HepG2 (cell line): Measurements from ENCODE around the gene TMEM139. TPM values are rescaled to one million over a fixed set of nuclear protein-coding genes. Genes with fewer than 3 reads are reported as not detected.
A peak's percentile ranks its signal among the peaks of the same experiment; 100 is the strongest.

Source experiments
- ATAC-seq: fragments of 200-7000 bp; cut with Tn5 transposase; 3 replicates; pipeline ENCODE4 v1.9.1; 2020; ENCODE audit warnings: mild to moderate bottlenecking, moderate library complexity
- Bru-seq: library from RNA; stranded (reverse); fragments of 400-500 nt; gene quantifications from one replicate; lab custom pipeline; 2021; lab: Mats Ljungman, UMichigan
- BruChase-seq, 2 experiments: library from RNA; stranded (reverse); fragments of 400-500 nt; gene quantifications; one replicate each; lab custom pipeline; 2021; lab: Mats Ljungman, UMichigan
- BruUV-seq: library from RNA; stranded (reverse); fragments of 400-500 nt; replicated peaks from 2 replicates; lab custom pipeline; 2021; lab: Mats Ljungman, UMichigan
- CTCF ChIA-PET: fragments of 300-600 bp; formaldehyde crosslinking; extraction: SDS; loops from one replicate; lab custom pipeline; 2021; ENCODE audit warnings: low total read pairs, inconsistent platforms, low intra/inter-chr PET ratio; lab: Yijun Ruan, JAX
- POLR2A ChIA-PET: fragments of 350-600 bp; sonication (Branson Sonifier 250); formaldehyde crosslinking; loops from one replicate; lab custom pipeline; 2020; ENCODE audit warnings: antibody characterized with exemption, inconsistent platforms; lab: Yijun Ruan, JAX
- DNase-seq: peaks from one replicate; pipeline ENCODE4 v3.0.0-alpha.2; 2015; ENCODE audit warnings: low spot score
- FAIRE-seq: peaks from 3 replicates; lab custom pipeline; 2011; peaks lifted over from hg19 to GRCh38; lab: Jason Lieb, UNC
- H2AFZ ChIP-seq: one replicate; pipeline ENCODE4 v1.6.1; 2011; ENCODE audit warnings: low read length, inconsistent platforms
- H3K27ac ChIP-seq: fragments of 300-600 bp; 3 replicates; pipeline ENCODE4 v1.8.0; 2011; ENCODE audit warnings: mixed run types, mild to moderate bottlenecking, mixed read lengths, low read length, inconsistent platforms; ENCODE audit not compliant: insufficient read depth; ENCODE audit errors: extremely low read length
- H3K27me3 ChIP-seq, 2 experiments: fragments of 200-600 bp in 1 of 2; 2 replicates in 1 of 2; 3 replicates in 1 of 2; pipeline versions ENCODE4 v1.6.0 to v1.8.0; 2011; ENCODE audit warnings: low read length in 2 of 2, mild to moderate bottlenecking in 2 of 2, moderate library complexity in 2 of 2, inconsistent platforms in 1 of 2; ENCODE audit not compliant: insufficient read depth in 2 of 2, control insufficient read depth in 1 of 2
- H3K36me3 ChIP-seq, 2 experiments: fragments of 200-600 bp in 1 of 2; replicated peaks in 1 of 2; 2 replicates in 1 of 2; 3 replicates in 1 of 2; pipeline versions ENCODE4 v1.5.1 to v1.8.0; 2011; ENCODE audit warnings: low read length in 2 of 2, inconsistent platforms in 1 of 2; ENCODE audit not compliant: insufficient read depth in 2 of 2, control insufficient read depth in 1 of 2
- H3K4me1 ChIP-seq: 2 replicates; pipeline ENCODE4 v1.5.1; 2012; ENCODE audit warnings: low read length, inconsistent platforms; ENCODE audit not compliant: insufficient read depth
- H3K4me2 ChIP-seq: 2 replicates; pipeline ENCODE4 v1.6.0; 2011; ENCODE audit warnings: low read depth, low read length, inconsistent platforms
- H3K4me3 ChIP-seq, 3 experiments: fragments of 200-600 bp in 1 of 3; sonication (generic), shearing (Covaris generic) in 1 of 3; replicated peaks in 1 of 3; 2 replicates each; pipeline ENCODE4 v1.5.1; 2011 to 2016; ENCODE audit warnings: low read length in 3 of 3, inconsistent platforms in 2 of 3, low read depth in 2 of 3, mild to moderate bottlenecking in 2 of 3, control low read depth in 1 of 3, mixed read lengths in 1 of 3; ENCODE audit not compliant: insufficient read depth in 1 of 3
- H3K79me2 ChIP-seq: one replicate; pipeline ENCODE4 v1.6.1; 2011; ENCODE audit warnings: low read length, inconsistent platforms; ENCODE audit not compliant: insufficient read depth
- H3K9ac ChIP-seq: 2 replicates; pipeline ENCODE4 v1.6.0; 2011; ENCODE audit warnings: mild to moderate bottlenecking, low read depth, low read length, inconsistent platforms; ENCODE audit not compliant: insufficient read depth
- H3K9me3 ChIP-seq: 2 replicates; pipeline ENCODE4 v1.5.1; 2012; ENCODE audit warnings: mild to moderate bottlenecking, low read length
- H4K20me1 ChIP-seq: 2 replicates; pipeline ENCODE4 v1.6.0; 2011; ENCODE audit warnings: inconsistent platforms, mild to moderate bottlenecking, low read length, moderate library complexity; ENCODE audit not compliant: insufficient read depth
- NFYC ChIP-seq: IDR thresholded peaks from 2 replicates; pipeline ENCODE4 v1.6.1; 2016; ENCODE audit warnings: missing genetic modification reagents, missing compliant biosample characterization
- WGBS: methylation state at CpG from one replicate; pipeline ENCODE4 v1.1.6; 2017; ENCODE audit warnings: low lambda C conversion rate; 5-methylcytosine and 5-hydroxymethylcytosine counted together
- in situ Hi-C: cut with HindIII; loops from 2 replicates; pipeline ENCODE4 v1.10.0; 2017; ENCODE audit warnings: low pct_unique_long_range_greater_than_20kb; ENCODE audit not compliant: extremely low pct_ligation_motif_present
- intact Hi-C: fragments of 100-400 bp; cut with micrococcal nuclease; formaldehyde crosslinking; loops from one replicate; pipeline ENCODE4 v1.10.0; 2022; ENCODE audit not compliant: unreplicated experiment
- long read RNA-seq, 2 experiments: library from RNA in 1 of 2; library from polyadenylated mRNA in 1 of 2; stranded (forward) in 1 of 2; unstranded in 1 of 2; transcript quantifications; one replicate each; pipeline ENCODE4 v2.0.0, GENCODE V29; 2019 to 2022
- polyA minus RNA-seq, 3 experiments: library from RNA; depleted of rRNA, polyadenylated mRNA; stranded (reverse); fragments of >200 nt; gene quantifications; 2 replicates each; pipeline ENCODE4 v1.2.3, GENCODE V29; 2011; ENCODE audit warnings: low replicate concordance in 1 of 3
- polyA plus RNA-seq, 8 experiments: library from polyadenylated mRNA; depleted of rRNA in 3 of 8; stranded (reverse) in 7 of 8; unstranded in 1 of 8; fragments of >200 nt; fragmentation: Illumina TruSeq in 4 of 8; extraction: Trizol in 4 of 8; gene quantifications; 2 replicates each; pipeline versions ENCODE4 v1.2.1 to v1.2.3, GENCODE V29; 2011 to 2016; ENCODE audit warnings: low read depth in 4 of 8, missing spikeins in 1 of 8, mixed read lengths in 1 of 8; ENCODE audit not compliant: insufficient read depth in 1 of 8
- total RNA-seq, 5 experiments: library from RNA; depleted of rRNA; stranded (reverse); fragments of >200 nt; fragmentation: Illumina TruSeq; extraction: Trizol; gene quantifications; 2 replicates each; pipeline ENCODE4 v1.2.3, GENCODE V29; 2016; ENCODE audit warnings: low read depth in 1 of 5
- TF ChIP-seq, protein P1 (sequence below): sonication (generic); formaldehyde crosslinking; IDR thresholded peaks from 2 replicates; pipeline ENCODE4; 2020; ENCODE audit warnings: missing genetic modification reagents, mild to moderate bottlenecking, borderline replicate concordance
- TF ChIP-seq, protein P2 (sequence below): sonication (generic); formaldehyde crosslinking; conservative IDR thresholded peaks from 2 replicates; pipeline ENCODE4 v1.8.0; 2022; ENCODE audit warnings: low read depth, missing genetic modification reagents
- TF ChIP-seq, protein P3 (sequence below): sonication (generic); formaldehyde crosslinking; IDR thresholded peaks from 2 replicates; pipeline ENCODE4 v1.5.1; 2020; ENCODE audit warnings: mild to moderate bottlenecking, missing genetic modification reagents, borderline replicate concordance

Gene TMEM139
- total RNA-seq (2016; rRNA removed; fragmentation: Illumina TruSeq; extraction: Trizol) (7.8 and 7.9 TPM in 2 replicates), polyA plus RNA-seq (2011; rRNA removed) (13.8 and 14.0 TPM in 2 replicates), polyA minus RNA-seq (2011; rRNA and poly(A)+ RNA removed; ENCODE audit: low replicate concordance) (7.2 and 31.8 TPM in 2 replicates), Bru-seq, nascent RNA (percentile 41 among the genes with signal in this experiment), BruChase-seq, experiment 1, labeled RNA remaining after a 6-hour chase (percentile 49 among the genes with signal in this experiment), BruChase-seq, experiment 2, labeled RNA remaining after a 2-hour chase (percentile 46 among the genes with signal in this experiment)
- 3.6 and 5.1 TPM in 2 replicates for total RNA-seq (2016; cell fraction: cytosol; rRNA removed; fragmentation: Illumina TruSeq; extraction: Trizol; ENCODE audit: low read depth)
- 6.2 and 7.5 TPM in 2 replicates for total RNA-seq (2016; cell fraction: insoluble cytoplasmic fraction; rRNA removed; fragmentation: Illumina TruSeq; extraction: Trizol)
- 5.7 and 6.4 TPM in 2 replicates for total RNA-seq (2016; cell fraction: membrane; rRNA removed; fragmentation: Illumina TruSeq; extraction: Trizol)
- total RNA-seq (2016; cell fraction: nucleus; rRNA removed; fragmentation: Illumina TruSeq; extraction: Trizol), result 7.4 and 8.1 TPM in 2 replicates
- 15.4 and 16.1 TPM in 2 replicates for polyA plus RNA-seq (2011; cell fraction: cytosol; rRNA removed)
- polyA plus RNA-seq (2011; cell fraction: nucleus; rRNA removed), result 9.9 and 14.3 TPM in 2 replicates
- 4.0 and 13.4 TPM in 2 replicates for polyA plus RNA-seq (2012)
- polyA plus RNA-seq (2016; cell fraction: cytosol; fragmentation: Illumina TruSeq; extraction: Trizol; ENCODE audit: low read depth), result 2.7 and 4.4 TPM in 2 replicates
- polyA plus RNA-seq (2016; cell fraction: insoluble cytoplasmic fraction; fragmentation: Illumina TruSeq; extraction: Trizol; ENCODE audit: low read depth), result 7.7 and 9.4 TPM in 2 replicates
- polyA plus RNA-seq (2016; cell fraction: membrane; fragmentation: Illumina TruSeq; extraction: Trizol; ENCODE audit: low read depth), result 6.6 and 7.0 TPM in 2 replicates
- 8.5 and 10.4 TPM in 2 replicates for polyA plus RNA-seq (2016; cell fraction: nucleus; fragmentation: Illumina TruSeq; extraction: Trizol; ENCODE audit: insufficient read depth, low read depth)
- polyA minus RNA-seq (2011; cell fraction: cytosol; rRNA and poly(A)+ RNA removed), result 4.9 and 5.5 TPM in 2 replicates
- polyA minus RNA-seq (2011; cell fraction: nucleus; rRNA and poly(A)+ RNA removed), result 6.5 and 9.0 TPM in 2 replicates
- long read RNA-seq, experiment 1, partial matches to known transcripts, result 2 of 4 reads
- long read RNA-seq, experiment 1, other reads (novel, unspliced or antisense), result 0 of 4 reads
- long read RNA-seq, experiment 2, partial matches to known transcripts, result 1 of 4 reads
- long read RNA-seq, experiment 2, other reads (novel, unspliced or antisense), result 1 of 4 reads

DNA sequence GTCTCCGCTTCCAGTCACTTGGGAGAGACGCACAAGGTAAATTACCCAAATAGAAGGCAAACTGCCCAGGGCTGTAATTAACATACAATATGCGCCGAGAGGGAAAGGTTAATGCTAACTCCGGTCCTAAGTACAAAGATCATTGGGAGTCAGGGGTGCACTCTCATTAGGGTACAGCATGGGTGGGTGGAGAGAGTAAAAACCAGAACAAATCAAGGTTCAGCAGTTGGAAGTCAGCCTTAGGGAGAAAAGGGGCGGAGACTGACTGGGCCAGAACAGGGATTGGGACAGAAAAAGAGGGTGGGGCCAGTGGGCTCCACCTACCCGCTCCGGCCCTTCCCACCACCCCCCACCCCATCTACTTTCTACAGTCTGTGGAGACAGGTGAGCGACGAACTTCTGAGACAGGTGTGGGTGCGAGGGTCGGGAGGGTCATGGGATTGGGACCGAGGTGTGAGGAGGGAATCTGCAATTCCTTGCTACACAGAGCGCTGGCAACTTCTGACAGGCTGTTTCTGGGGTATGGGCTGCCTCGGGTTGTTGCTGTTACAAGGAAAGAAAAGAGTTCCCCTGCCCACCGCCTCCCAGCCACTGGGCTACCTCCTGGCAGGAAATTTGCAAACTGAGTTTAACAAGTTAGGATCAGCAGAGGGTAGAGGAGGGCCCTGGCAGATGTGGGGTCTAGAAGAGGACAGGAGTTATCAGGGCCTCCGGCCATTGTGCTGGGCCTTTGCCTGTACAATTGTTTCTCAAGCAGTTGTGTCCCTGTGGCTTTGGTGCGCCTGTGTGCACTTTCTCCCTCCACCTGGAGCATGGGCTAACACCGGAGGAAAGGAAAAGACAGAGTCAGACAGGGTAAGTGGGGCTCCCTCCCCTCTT is at the start of gene TMEM139:
TSS of gene TMEM139 (plus strand) at position 368 of the 879 bp plus-strand sequence. CDS start 1,000 bp downstream, outside the sequence.
- BruUV-seq, result no TSS peak
- H4K20me1 ChIP-seq, result no peaks in the 10 kb centered on the region
- ChIA-PET POLR2A (interaction anchor here (1.1 to 2.7 kb wide), 2 partner anchors 21 to 22 kb away, joined by 8 to 21 read pairs; partner anchors contain the start of gene GSTK1), CTCF (no interaction called here)
- no peaks in the 10 kb centered on the region for H3K9me3 ChIP-seq
- H3K4me3 ChIP-seq, result peak within 1 kb of the TSS; percentile 58 to 78 (median 60)
- in situ Hi-C loops (no loop called here), intact Hi-C loops (loop anchor here (2.0 kb wide), 3 partner anchors 22 to 96 kb away; partner anchors contain the start of genes GSTK1 and ZYX)
- DNase-seq, result peak; percentile 86
- H3K4me1 ChIP-seq, result peaks cover 55% of the 10 kb centered on the region
- no peaks in the 10 kb centered on the region; a peak in 1 of 5 replicates for H3K27me3 ChIP-seq
- no peaks in the 10 kb centered on the region for H3K36me3 ChIP-seq
- peak within 1 kb of the TSS; percentile 98 for H3K4me2 ChIP-seq
- H2AFZ ChIP-seq, result peak within 1 kb of the TSS; percentile 91
- WGBS, result 1% methylated on average over 15 of the region's 19 CpGs
- peak; percentile 80 for ATAC-seq
- peaks cover 12% of the 10 kb centered on the region for H3K79me2 ChIP-seq
- H3K27ac ChIP-seq, result peak within 1 kb of the TSS; percentile 77
- peak; percentile 83 for FAIRE-seq
- peak within 1 kb of the TSS; percentile 76 for H3K9ac ChIP-seq
- TF ChIP-seq, protein P1, sequence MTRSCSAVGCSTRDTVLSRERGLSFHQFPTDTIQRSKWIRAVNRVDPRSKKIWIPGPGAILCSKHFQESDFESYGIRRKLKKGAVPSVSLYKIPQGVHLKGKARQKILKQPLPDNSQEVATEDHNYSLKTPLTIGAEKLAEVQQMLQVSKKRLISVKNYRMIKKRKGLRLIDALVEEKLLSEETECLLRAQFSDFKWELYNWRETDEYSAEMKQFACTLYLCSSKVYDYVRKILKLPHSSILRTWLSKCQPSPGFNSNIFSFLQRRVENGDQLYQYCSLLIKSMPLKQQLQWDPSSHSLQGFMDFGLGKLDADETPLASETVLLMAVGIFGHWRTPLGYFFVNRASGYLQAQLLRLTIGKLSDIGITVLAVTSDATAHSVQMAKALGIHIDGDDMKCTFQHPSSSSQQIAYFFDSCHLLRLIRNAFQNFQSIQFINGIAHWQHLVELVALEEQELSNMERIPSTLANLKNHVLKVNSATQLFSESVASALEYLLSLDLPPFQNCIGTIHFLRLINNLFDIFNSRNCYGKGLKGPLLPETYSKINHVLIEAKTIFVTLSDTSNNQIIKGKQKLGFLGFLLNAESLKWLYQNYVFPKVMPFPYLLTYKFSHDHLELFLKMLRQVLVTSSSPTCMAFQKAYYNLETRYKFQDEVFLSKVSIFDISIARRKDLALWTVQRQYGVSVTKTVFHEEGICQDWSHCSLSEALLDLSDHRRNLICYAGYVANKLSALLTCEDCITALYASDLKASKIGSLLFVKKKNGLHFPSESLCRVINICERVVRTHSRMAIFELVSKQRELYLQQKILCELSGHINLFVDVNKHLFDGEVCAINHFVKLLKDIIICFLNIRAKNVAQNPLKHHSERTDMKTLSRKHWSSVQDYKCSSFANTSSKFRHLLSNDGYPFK (CRISPR knock-in tag), result peak; percentile 54; the same call in 1 of the 2 replicates
- TF ChIP-seq NFYC (CRISPR knock-in tag), result peak; percentile 31; the same call in 1 of the 2 replicates
- TF ChIP-seq, protein P2, sequence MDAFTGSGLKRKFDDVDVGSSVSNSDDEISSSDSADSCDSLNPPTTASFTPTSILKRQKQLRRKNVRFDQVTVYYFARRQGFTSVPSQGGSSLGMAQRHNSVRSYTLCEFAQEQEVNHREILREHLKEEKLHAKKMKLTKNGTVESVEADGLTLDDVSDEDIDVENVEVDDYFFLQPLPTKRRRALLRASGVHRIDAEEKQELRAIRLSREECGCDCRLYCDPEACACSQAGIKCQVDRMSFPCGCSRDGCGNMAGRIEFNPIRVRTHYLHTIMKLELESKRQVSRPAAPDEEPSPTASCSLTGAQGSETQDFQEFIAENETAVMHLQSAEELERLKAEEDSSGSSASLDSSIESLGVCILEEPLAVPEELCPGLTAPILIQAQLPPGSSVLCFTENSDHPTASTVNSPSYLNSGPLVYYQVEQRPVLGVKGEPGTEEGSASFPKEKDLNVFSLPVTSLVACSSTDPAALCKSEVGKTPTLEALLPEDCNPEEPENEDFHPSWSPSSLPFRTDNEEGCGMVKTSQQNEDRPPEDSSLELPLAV, result no peak
- TF ChIP-seq, protein P3, sequence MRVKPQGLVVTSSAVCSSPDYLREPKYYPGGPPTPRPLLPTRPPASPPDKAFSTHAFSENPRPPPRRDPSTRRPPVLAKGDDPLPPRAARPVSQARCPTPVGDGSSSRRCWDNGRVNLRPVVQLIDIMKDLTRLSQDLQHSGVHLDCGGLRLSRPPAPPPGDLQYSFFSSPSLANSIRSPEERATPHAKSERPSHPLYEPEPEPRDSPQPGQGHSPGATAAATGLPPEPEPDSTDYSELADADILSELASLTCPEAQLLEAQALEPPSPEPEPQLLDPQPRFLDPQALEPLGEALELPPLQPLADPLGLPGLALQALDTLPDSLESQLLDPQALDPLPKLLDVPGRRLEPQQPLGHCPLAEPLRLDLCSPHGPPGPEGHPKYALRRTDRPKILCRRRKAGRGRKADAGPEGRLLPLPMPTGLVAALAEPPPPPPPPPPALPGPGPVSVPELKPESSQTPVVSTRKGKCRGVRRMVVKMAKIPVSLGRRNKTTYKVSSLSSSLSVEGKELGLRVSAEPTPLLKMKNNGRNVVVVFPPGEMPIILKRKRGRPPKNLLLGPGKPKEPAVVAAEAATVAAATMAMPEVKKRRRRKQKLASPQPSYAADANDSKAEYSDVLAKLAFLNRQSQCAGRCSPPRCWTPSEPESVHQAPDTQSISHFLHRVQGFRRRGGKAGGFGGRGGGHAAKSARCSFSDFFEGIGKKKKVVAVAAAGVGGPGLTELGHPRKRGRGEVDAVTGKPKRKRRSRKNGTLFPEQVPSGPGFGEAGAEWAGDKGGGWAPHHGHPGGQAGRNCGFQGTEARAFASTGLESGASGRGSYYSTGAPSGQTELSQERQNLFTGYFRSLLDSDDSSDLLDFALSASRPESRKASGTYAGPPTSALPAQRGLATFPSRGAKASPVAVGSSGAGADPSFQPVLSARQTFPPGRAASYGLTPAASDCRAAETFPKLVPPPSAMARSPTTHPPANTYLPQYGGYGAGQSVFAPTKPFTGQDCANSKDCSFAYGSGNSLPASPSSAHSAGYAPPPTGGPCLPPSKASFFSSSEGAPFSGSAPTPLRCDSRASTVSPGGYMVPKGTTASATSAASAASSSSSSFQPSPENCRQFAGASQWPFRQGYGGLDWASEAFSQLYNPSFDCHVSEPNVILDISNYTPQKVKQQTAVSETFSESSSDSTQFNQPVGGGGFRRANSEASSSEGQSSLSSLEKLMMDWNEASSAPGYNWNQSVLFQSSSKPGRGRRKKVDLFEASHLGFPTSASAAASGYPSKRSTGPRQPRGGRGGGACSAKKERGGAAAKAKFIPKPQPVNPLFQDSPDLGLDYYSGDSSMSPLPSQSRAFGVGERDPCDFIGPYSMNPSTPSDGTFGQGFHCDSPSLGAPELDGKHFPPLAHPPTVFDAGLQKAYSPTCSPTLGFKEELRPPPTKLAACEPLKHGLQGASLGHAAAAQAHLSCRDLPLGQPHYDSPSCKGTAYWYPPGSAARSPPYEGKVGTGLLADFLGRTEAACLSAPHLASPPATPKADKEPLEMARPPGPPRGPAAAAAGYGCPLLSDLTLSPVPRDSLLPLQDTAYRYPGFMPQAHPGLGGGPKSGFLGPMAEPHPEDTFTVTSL, result 0 out of 2 replicates have a peak, but pooled peaks have one; percentile 28
